ENCODE results near the gene SMPD3.

The SMPD3 gene

DNA sequence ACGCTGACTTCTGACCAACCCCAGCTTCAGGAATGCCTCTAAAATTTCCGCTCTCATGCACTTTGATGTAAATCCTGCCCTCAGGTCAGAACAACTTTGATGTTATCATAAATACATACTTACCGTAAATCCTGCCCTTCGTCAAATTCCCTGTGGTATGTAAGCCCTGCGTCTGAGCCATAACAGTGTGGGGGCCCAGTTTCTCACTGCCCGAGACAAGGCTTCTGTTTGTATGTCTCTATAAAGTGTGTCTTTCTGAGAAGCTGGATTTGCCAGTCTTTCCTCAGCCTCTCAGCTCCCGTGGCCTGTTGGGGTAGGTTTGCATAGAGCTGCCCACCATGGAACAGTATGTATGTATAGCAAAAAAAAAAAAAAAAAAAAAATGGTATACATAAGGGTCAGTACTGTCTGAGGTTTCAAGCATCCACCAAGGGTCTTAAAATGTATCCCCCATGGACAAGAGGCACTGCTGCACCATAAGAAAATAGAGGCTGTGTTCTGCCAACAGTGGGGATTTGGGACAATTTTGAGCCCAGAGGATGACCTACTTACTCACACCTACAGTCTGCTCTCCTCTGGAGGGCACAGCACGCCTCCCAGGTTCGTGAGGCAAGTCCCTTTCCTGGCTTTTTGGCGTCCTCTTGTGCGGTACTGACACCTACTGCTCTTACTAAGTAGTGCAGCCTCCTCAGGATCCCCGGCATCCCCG lies 120.0 kb downstream of the SMPD3 start:
- DNase-seq (ENCODE audit: low spot score): peak; percentile 84

DNA sequence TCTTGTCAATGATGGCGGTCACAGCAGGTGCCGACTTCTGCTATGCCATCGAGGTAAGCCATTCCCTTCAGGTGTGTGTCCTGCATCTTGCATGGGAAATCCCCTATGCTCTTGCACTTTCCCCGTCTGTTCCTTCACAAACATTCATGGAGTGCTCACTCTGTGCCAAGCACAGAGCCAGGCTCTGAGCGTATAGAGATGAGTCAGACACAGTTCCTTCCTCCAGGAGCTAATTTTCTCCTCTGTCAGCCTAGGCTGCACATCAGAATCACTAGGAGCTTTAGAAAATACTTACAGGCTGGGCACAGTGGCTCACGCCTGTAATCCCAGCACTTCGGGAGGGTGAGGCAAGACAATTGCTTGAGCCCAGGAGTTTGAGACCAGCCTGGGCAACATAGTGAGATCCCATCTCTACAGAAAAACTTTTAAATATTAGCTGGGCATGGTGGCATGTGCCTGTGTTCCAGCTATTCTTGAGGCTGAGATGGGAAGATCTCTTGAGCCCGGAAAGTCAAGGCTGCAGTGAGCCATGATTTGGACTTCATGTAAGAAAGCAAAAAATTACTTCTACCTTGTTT lies 123.4 kb downstream of the SMPD3 start:
- DNase-seq (ENCODE audit: low spot score): no peak

DNA sequence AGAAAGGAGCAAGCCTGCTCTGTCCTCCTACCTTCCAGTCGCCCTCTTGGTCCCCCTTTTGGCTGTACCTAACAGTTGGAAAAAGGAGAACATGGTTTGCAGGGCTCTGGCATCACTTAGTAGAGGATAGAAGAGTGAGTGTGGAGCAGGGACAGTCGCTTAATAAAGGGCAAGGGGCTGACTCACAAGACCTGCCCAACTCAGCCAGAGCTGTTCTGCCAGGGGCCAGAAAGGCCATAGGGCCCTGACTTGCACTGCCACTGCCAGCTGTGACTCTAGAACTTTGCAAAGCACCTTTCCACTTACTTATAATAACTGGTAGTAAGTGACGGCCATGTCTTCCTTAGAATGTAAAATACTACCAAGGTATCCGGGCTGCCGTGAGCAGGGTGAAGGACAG lies 124.0 kb downstream of the SMPD3 start:
- no peak for DNase-seq (ENCODE audit: low spot score)

DNA sequence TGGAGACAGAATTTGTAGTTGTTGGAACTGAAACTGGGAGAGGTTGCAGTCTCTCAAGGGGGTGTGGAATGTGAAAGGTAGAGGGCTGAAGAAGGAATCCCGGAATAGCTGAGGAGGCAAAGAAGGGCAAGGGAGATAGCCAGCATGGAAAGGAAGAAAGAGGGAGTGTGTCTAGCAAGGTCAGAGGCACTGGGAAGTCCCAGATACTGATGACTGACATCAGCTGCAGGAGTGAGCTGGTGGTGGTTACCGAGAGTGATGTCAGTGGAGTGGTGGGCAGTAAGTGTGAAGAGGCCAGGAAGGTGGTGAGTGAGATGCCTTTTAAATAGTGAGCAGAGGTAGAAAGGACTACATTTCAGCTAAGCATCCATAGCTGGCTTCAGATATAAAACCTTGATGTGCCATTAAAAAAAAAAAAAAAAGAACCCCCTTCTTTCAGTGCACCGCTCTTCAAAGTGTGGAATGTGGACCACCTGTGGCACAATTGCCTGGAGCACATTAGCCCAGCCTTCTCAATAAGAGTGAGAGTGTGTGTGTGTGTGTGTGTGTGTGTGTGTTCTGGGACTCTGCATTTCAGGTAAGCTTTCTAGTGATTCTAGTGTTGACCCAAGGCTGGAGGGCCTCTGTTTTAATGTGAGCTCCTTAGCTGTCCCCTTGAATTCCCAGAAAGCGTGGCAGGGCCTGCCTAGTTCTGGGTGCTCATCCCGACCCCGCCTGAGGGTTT lies 129.0 kb downstream of the SMPD3 start:
- DNase-seq (ENCODE audit: low spot score): peak; percentile 2

DNA sequence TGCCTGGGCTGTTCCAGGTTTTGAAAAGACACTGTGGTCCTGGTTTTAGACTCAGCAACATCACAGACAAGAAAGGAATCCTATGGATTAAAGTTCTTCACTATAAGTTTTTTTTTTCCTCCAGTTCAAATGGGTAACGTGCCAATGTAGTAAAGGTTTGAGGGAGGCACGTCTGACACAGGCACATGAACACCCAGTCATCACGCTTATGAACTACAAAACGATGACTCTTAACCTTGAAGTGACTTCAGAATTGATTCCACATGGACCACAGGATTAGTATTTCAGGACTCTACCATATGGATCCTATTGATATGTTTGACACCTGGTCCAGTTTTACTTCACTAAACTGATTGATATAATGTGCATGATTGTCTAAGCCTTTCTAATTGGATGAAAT lies 135.2 kb downstream of the SMPD3 start:
- DNase-seq (ENCODE audit: low spot score): no peak

GRCh38 chr16:68310774-68311511 lies 137.4 kb downstream of the SMPD3 start, which contains the start of the genes PRMT7 and SLC7A6OS:
PRMT7 (plus strand) TSS chr16:68311019; CDS start chr16:68315980, 4,961 bp downstream.
SLC7A6OS (minus strand) TSS chr16:68310946; CDS start chr16:68310926, 20 bp downstream.
- peak; percentile 91 for DNase-seq (ENCODE audit: low spot score)

- DNase-seq (ENCODE audit: low spot score): no peak
These were observed 137.9 kb downstream of the SMPD3 start for GRCh38 chr16:68310437-68310773.

DNA sequence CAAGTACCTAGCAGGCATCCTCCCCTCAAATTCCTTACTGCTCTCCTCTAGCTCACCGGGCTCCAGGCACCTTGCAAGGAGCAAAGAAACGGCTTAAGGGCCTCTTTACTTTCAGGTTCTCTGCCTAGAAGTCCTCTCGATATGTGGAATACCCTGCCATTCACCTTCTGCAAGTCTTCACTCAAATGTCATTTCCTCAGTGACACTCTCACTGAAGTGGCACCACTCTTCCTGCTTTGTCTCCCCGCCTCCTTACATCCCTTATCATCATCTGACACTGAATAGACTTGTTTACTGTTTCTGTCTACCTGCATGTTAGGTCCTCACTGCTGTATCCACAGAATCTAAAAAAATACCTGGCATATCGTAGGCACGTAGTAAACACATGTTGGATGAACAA lies 138.5 kb downstream of the SMPD3 start:
- DNase-seq (ENCODE audit: low spot score): peak; percentile 15
